Measurements from ENCODE around the gene CAMTA1. TPM values are rescaled to one million over a fixed set of nuclear protein-coding genes. Genes with fewer than 3 reads are reported as not detected.

CAMTA1 gene
- total RNA-seq, 4 donors from 2014 or later: 86.3 to 170 (median 132) TPM

DNA sequence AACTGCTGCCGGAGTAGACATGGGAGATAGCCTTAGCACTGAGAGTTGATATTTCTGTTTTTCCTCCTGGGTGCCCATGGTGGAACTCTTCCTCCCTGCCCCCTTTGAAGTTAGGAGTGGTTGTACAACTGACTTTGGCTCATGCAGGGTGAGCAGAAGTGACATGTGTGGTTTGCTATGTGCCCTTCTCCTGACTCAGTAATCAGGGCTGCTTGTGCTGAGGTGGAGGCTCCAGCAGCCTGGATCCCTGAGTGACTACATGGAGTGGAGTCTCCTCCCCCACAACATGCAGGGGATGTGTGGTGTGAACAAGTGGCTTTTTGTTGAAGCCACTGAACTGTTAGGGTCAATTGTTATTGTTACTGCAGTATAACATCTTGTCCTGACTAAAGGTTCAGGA lies 261.6 kb downstream of the CAMTA1 start:
- peaks cover 78% of the 10 kb centered on the region for H3K27me3 ChIP-seq
- WGBS, 2 donors (ENCODE audit: low coverage in 1 of 2): 78% methylated on average over 1 of the region's 1 CpG; no CpG with 5 or more reads in 1 of the 2 donors
- H3K36me3 ChIP-seq: no peaks in the 10 kb centered on the region

DNA sequence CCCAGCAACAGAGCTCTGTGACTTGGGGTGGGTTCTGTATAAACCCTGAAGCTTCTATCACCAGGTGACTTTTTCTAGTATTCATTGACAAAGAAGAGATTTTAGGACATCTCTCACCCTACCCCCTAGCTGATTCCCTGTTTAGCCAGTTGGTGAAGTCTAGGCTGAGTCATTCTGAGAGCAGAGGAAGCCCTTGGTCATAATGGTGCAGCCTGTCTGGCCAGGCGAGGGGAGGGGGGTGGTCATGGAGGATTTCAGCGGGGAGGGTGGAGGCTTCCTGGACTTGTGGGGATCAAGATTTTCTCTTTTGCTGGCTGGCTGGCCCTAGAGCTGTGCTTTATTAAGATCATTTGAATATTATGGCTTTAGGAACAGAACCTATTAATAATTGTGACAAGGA lies 262.6 kb downstream of the CAMTA1 start:
- WGBS, 2 donors (ENCODE audit: low coverage in 1 of 2): 30 to 70% methylated on average over 2 of the region's 2 CpGs
- H3K9me3 ChIP-seq: peaks cover 0 to 6% (median 0%) of the 10 kb centered on the region in 3 donors
- H3K36me3 ChIP-seq: no peaks in the 10 kb centered on the region
- H3K27me3 ChIP-seq: peaks cover 79% of the 10 kb centered on the region
- H3K4me1 ChIP-seq: no peaks in the 10 kb centered on the region
- no peak overlapping the region for H3K4me3 ChIP-seq
- no peak for ATAC-seq
- no peak for TF ChIP-seq EP300 (IDR thresholded peaks at IDR 0.05)
- TF ChIP-seq POLR2AphosphoS5 (IDR thresholded peaks at IDR 0.05): no peak
- TF ChIP-seq, protein P1, sequence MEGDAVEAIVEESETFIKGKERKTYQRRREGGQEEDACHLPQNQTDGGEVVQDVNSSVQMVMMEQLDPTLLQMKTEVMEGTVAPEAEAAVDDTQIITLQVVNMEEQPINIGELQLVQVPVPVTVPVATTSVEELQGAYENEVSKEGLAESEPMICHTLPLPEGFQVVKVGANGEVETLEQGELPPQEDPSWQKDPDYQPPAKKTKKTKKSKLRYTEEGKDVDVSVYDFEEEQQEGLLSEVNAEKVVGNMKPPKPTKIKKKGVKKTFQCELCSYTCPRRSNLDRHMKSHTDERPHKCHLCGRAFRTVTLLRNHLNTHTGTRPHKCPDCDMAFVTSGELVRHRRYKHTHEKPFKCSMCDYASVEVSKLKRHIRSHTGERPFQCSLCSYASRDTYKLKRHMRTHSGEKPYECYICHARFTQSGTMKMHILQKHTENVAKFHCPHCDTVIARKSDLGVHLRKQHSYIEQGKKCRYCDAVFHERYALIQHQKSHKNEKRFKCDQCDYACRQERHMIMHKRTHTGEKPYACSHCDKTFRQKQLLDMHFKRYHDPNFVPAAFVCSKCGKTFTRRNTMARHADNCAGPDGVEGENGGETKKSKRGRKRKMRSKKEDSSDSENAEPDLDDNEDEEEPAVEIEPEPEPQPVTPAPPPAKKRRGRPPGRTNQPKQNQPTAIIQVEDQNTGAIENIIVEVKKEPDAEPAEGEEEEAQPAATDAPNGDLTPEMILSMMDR (IDR thresholded peaks at IDR 0.05): no peak
- TF ChIP-seq POLR2A (IDR thresholded peaks at IDR 0.05): no peak
- H3K27ac ChIP-seq: no peak overlapping the region

More for the DNA sequence above, 261.6 kb downstream of the CAMTA1 start:
- H3K9me3 ChIP-seq: peaks cover 0 to 6% (median 0%) of the 10 kb centered on the region in 3 donors
- ATAC-seq: no peak
- TF ChIP-seq POLR2AphosphoS5 (IDR thresholded peaks at IDR 0.05) (no peak), POLR2A (IDR thresholded peaks at IDR 0.05) (no peak), EP300 (IDR thresholded peaks at IDR 0.05) (no peak)
- TF ChIP-seq, protein P1 (IDR thresholded peaks at IDR 0.05): no peak
- H3K27ac ChIP-seq: no peak overlapping the region
- H3K4me1 ChIP-seq: no peaks in the 10 kb centered on the region
- no peak overlapping the region for H3K4me3 ChIP-seq

DNA sequence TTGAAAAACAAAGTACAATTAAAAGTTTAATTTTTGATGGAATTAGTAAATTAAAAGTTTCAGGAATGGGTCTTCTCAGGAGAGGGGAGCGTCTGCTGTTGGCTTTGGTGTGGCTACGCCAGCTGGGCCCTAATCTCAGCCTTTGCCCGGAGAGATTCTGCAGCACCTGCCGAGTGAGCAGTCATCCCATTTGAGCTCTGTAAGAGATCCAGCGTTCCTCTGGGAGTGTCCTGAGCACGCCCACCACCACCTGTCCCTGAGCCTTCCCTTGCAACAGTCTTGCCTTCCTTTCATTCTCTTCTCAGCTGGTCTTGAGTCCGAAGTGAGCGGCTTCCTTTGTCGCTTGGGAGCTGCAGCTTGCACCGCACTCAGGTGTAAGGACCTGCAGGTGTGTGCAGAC lies 263.1 kb downstream of the CAMTA1 start:
- Histone ChIP-seq H3K4me3 (no peak overlapping the region), H3K27ac (no peak overlapping the region), H3K4me1 (no peaks in the 10 kb centered on the region), H3K9me3 (peaks cover 0 to 6% (median 0%) of the 10 kb centered on the region in 3 donors), H3K27me3 (peaks cover 76% of the 10 kb centered on the region), H3K36me3 (no peaks in the 10 kb centered on the region)
- no peak for ATAC-seq
- WGBS, 2 donors (ENCODE audit: low coverage in 1 of 2): 58 to 72% methylated on average over 5 to 7 of the region's 10 CpGs
- no peak for TF ChIP-seq POLR2AphosphoS5 (IDR thresholded peaks at IDR 0.05)
- no peak for TF ChIP-seq POLR2A (IDR thresholded peaks at IDR 0.05)
- TF ChIP-seq, protein P1 (IDR thresholded peaks at IDR 0.05): no peak
- TF ChIP-seq EP300 (IDR thresholded peaks at IDR 0.05): no peak

DNA sequence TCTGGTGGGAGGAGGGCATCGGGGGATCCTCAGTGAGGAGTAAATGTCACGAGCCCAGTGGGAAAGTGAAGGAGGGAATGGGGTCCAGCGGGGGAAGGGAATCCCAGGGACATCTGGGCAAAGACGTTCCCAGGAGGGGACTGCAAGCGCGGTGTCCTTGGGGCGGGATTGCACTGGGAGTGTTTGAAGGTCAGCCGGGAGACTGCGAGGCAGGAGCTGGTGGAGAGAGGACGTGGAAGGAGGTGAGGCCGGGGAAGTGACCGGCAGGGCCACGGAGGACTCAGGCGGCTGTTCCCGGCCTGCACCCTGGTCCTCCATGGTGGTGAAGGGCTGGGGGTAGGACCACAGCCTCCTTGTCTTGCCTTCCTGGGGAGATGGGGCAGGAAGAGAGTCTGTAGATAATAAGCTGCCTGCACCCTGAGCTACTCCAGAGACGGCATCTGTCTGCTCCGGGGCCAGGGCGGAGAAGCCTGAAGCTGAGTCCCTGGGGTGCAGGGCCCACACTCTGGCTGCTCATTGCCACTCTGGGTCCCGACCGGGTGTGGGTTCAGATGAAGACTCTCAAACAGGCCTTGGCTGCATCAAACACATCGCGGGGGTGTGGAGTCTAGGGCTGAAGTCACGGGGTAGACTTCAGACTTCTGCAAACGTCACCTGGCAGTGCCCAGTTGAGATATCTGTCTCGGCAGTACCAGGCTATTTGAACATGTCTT lies 264.8 kb downstream of the CAMTA1 start:
- 64 to 80% methylated on average over 9 to 10 of the region's 25 CpGs for WGBS, 2 donors (ENCODE audit: low coverage in 1 of 2)
- ATAC-seq: no peak
- no peaks in the 10 kb centered on the region for H3K4me1 ChIP-seq
- H3K36me3 ChIP-seq: no peaks in the 10 kb centered on the region
- H3K27ac ChIP-seq: no peak overlapping the region
- H3K9me3 ChIP-seq: peaks cover 0 to 6% (median 0%) of the 10 kb centered on the region in 3 donors
- peaks cover 69% of the 10 kb centered on the region for H3K27me3 ChIP-seq
- TF ChIP-seq POLR2A (IDR thresholded peaks at IDR 0.05): no peak
- no peak for TF ChIP-seq POLR2AphosphoS5 (IDR thresholded peaks at IDR 0.05)
- no peak for TF ChIP-seq EP300 (IDR thresholded peaks at IDR 0.05)
- TF ChIP-seq, protein P1 (IDR thresholded peaks at IDR 0.05): no peak
- H3K4me3 ChIP-seq: no peak overlapping the region
